A549 (cell line): ENCODE data around the gene SPRR1A.

ENCODE experiments used
- FOSL2 ChIP-seq, 2 experiments: fragments of 450-650 bp in 1 of 2; fragments of >200 bp in 1 of 2; sonication (Bioruptor Twin) in 1 of 2; formaldehyde crosslinking; IDR thresholded peaks; 2 replicates each; pipeline versions ENCODE4 v1.5.0 to v1.6.1; 2016 to 2020; ENCODE audit warnings: mild to moderate bottlenecking in 1 of 2, moderate library complexity in 1 of 2
- MAFK ChIP-seq: fragments of 450-650 bp; IDR thresholded peaks from 2 replicates; pipeline ENCODE4 v1.6.1; 2014; ENCODE audit not compliant: partially characterized antibody

GRCh38 chr1:152982076-152982475 is 1.8 kb upstream of the SPRR1A start:
- TF ChIP-seq MAFK, result no peak
- TF ChIP-seq FOSL2 (IDR thresholded peaks at IDR 0.05), result no peak
- no peak for TF ChIP-seq FOSL2 (CRISPR knock-in tag; IDR thresholded peaks at IDR 0.05)
